Epithelial cell of esophagus (primary cell): ENCODE measurements around the gene PKN2.

Source experiments
- DNase-seq: peaks from one replicate; pipeline ENCODE4 v3.0.0; 2010; ENCODE audit warnings: low read depth
- H3K4me3 ChIP-seq: 2 replicates; pipeline ENCODE4 v1.5.1; 2011; ENCODE audit warnings: mild to moderate bottlenecking, low read length, control low read depth
- TF ChIP-seq, protein P1 (sequence below): IDR thresholded peaks from 2 replicates; pipeline ENCODE4 v1.5.1; 2011; ENCODE audit warnings: low read depth, mild to moderate bottlenecking, low read length, control low read depth, inconsistent platforms; ENCODE audit not compliant: insufficient read depth; ENCODE audit errors: missing control alignments

Gene PKN2

DNA sequence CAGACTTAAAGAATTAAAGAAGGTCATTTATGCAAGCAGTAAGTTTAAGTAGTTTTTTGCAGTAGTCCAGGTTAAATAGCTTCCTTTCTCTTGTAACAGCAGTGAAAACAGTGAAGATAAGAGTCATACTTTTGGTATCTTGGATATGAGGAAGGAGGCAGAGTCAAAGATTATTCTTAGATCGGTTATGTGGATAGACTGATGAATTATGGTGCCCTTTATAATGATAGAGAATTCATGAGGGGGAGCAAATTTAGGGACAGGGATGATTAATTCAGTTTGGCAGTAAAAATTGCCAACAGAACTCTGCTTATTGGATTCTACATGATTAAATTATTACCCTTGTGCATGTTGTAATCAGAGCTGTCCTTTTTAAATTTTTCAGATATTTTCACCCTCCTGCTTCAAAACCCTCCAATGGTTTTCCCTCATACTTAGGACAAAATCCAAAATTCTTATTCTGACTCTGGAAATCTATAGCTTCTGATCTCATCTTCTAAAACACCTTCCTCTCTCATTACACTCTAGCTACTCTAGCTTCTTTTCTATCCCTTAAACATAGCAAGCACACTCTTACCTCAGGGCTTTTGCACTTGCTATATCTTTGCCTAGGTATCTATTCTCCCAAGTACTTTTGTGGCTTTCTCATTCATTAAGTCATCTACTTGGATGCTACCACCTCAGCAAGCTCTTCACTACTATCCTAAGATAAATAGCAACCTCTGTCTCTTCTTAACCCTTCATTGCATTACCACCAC lies 79.8 kb downstream of the PKN2 start:
- H3K4me3 ChIP-seq, result no peak overlapping the region
- DNase-seq, result peak; percentile 16
- TF ChIP-seq, protein P1, sequence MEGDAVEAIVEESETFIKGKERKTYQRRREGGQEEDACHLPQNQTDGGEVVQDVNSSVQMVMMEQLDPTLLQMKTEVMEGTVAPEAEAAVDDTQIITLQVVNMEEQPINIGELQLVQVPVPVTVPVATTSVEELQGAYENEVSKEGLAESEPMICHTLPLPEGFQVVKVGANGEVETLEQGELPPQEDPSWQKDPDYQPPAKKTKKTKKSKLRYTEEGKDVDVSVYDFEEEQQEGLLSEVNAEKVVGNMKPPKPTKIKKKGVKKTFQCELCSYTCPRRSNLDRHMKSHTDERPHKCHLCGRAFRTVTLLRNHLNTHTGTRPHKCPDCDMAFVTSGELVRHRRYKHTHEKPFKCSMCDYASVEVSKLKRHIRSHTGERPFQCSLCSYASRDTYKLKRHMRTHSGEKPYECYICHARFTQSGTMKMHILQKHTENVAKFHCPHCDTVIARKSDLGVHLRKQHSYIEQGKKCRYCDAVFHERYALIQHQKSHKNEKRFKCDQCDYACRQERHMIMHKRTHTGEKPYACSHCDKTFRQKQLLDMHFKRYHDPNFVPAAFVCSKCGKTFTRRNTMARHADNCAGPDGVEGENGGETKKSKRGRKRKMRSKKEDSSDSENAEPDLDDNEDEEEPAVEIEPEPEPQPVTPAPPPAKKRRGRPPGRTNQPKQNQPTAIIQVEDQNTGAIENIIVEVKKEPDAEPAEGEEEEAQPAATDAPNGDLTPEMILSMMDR, result no peak

DNA sequence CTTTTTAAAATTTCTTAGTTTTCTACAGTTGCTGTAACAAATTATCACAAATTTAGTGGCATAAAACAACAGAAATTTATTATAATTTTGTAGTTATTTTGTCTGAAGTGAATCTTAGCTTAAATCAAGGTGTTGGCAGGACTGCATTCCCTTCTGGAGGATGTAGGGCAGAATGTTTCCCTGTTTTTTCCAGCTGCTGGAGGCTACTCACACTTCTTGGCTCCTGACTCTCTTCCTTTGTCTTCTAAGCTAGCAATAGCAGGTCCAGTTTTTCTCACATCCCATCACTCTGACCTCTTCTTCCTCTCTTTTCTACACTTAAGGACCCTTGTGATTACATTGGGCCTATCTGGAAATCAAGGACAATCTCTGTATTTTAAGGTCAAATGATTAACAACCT lies 84.1 kb downstream of the PKN2 start:
- DNase-seq, result no peak
- H3K4me3 ChIP-seq, result no peak overlapping the region
- TF ChIP-seq, protein P1, result no peak

GRCh38 chr1:88768816-88769215 lies 84.7 kb downstream of the PKN2 start:
- DNase-seq, result peak; percentile 53

GRCh38 chr1:88773540-88774150 lies 89.6 kb downstream of the PKN2 start:
- no peak overlapping the region for H3K4me3 ChIP-seq
- TF ChIP-seq, protein P1, result no peak
- DNase-seq, result peak; percentile 87

More at GRCh38 chr1:88768816-88769215, 84.7 kb downstream of the PKN2 start:
- H3K4me3 ChIP-seq, result no peak overlapping the region
- TF ChIP-seq, protein P1, result no peak

DNA sequence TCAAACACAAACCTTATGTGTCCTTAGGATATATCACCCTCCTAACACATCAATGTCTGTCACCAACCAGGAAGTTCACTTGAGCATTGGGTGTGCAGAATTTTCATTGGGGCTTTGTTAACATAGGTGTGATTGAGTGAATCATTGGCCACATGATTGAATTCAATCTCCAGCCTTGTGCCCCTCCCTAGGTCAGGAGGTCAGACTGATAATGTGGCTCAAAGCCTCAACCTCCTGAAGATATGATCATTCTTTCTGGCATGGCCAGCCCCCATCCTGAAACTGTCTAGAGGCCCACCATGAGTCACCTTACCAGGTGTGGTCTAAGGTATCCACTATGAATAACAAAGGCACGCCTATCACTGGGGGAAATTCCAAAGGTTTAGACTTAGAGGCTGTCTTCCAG lies 90.1 kb downstream of the PKN2 start:
- H3K4me3 ChIP-seq, result no peak overlapping the region
- TF ChIP-seq, protein P1, result no peak

DNA sequence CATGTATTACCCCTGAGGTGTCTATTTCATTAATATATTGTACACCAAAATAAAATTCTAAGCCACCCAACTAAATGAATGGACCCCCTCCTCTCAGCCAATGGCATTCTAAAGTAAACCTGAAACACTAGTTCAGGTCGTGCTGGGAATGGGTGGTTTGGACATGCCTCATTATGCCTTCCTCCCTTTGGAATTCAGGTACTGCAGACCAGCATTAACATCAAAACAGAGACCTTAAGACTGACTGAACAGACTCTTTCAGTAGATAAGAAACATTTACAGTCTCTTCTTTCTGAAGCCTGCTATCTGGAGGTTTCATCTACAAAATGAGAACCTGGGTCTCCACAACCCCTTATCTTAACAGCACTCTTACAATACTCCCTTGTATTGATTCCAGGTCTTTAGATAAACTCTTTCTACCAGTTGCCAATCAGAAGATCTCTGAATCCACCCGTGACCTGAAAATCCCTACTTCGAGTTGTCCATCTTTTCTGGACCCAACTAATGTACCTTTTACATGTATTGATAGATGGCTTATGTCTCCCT lies 93.6 kb downstream of the PKN2 start:
- DNase-seq, result no peak
- H3K4me3 ChIP-seq, result no peak overlapping the region
- TF ChIP-seq, protein P1, result no peak

More for the DNA sequence above, 90.1 kb downstream of the PKN2 start:
- peak; percentile 97 for DNase-seq

DNA sequence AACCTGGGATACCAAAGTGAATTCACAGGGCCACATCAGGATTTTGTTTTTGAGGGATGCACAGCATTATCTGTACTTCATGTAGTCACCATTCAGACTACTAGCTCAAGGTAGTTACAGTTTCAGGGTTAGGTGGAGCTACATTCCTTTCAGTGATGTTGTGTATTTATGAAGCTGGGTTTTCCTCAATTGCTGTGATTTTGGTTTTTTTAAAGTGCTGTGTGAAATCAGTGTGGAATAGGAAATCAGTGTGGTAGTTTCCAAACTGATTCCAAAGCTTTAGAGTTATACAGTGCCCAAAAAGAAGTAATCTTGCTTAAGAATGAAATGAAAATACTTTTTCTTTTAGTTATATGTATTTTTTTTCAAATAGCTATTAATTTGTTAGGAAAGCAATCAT lies 95.8 kb downstream of the PKN2 start:
- no peak overlapping the region for H3K4me3 ChIP-seq
- no peak for DNase-seq
- TF ChIP-seq, protein P1, result no peak
